Endothelial cell of umbilical vein (primary cell): ENCODE measurements around the gene GULP1. TPM values are rescaled to one million over a fixed set of nuclear protein-coding genes. Genes with fewer than 3 reads are reported as not detected.

Experiments
- BruUV-seq: library from RNA; stranded (reverse); fragments of 400-500 nt; replicated peaks from 2 replicates; lab custom pipeline; 2021; lab: Mats Ljungman, UMichigan
- CTCF ChIA-PET: fragments of 300-600, 350-600 bp; sonication (Branson Sonifier 250); formaldehyde crosslinking; loops from one replicate; lab custom pipeline; 2021; ENCODE audit warnings: antibody characterized with exemption, inconsistent platforms; lab: Charles Lee
- POLR2A ChIA-PET: fragments of 300-600, 350-600 bp; sonication (Branson Sonifier 250); formaldehyde crosslinking; loops from one replicate; lab custom pipeline; 2021; ENCODE audit warnings: antibody characterized with exemption, inconsistent platforms; lab: Charles Lee
- DNase-seq: peaks from one replicate; pipeline ENCODE4 v3.0.0-alpha.2; 2011; ENCODE audit warnings: low read depth, low spot score
- FAIRE-seq: peaks from 2 replicates; lab custom pipeline; 2011; peaks lifted over from hg19 to GRCh38; lab: Jason Lieb, UNC
- H2AFZ ChIP-seq: 2 replicates; pipeline ENCODE4 v1.6.0; 2012; ENCODE audit warnings: low read depth, low read length, control low read depth, inconsistent platforms
- H3K27ac ChIP-seq: 2 replicates; pipeline ENCODE4 v1.5.1; 2011; ENCODE audit warnings: low read depth, mild to moderate bottlenecking, control low read depth, low read length, moderate library complexity; ENCODE audit not compliant: insufficient read depth
- H3K27me3 ChIP-seq, 2 experiments: 2 replicates each; pipeline versions ENCODE4 v1.6.0 to v1.6.1; 2011; ENCODE audit warnings: low read length in 2 of 2, mixed read lengths in 1 of 2; ENCODE audit not compliant: control insufficient read depth in 2 of 2, insufficient read depth in 2 of 2
- H3K36me3 ChIP-seq, 2 experiments: 2 replicates in 1 of 2; 3 replicates in 1 of 2; pipeline ENCODE4 v1.5.1; 2011; ENCODE audit warnings: low read length in 2 of 2, mild to moderate bottlenecking in 1 of 2, moderate library complexity in 1 of 2; ENCODE audit not compliant: control insufficient read depth in 2 of 2, insufficient read depth in 2 of 2; ENCODE audit errors: extremely low read depth in 1 of 2
- H3K4me1 ChIP-seq: 3 replicates; pipeline ENCODE4 v1.5.1; 2011; ENCODE audit warnings: mild to moderate bottlenecking, low read length; ENCODE audit not compliant: control insufficient read depth, insufficient read depth; ENCODE audit errors: extremely low read depth
- H3K4me2 ChIP-seq: 2 replicates; pipeline ENCODE4 v1.6.1; 2011; ENCODE audit warnings: low read length, control low read depth, mixed read lengths; ENCODE audit not compliant: insufficient read depth
- H3K4me3 ChIP-seq, 3 experiments: fragments of 200-600 bp in 1 of 3; sonication (generic), shearing (Covaris generic) in 1 of 3; replicated peaks in 1 of 3; 2 replicates each; pipeline ENCODE4 v1.5.1; 2011 to 2016; ENCODE audit warnings: control low read depth in 3 of 3, low read length in 3 of 3, mild to moderate bottlenecking in 2 of 3, inconsistent platforms in 1 of 3, low read depth in 1 of 3, moderate library complexity in 1 of 3; ENCODE audit not compliant: insufficient read depth in 1 of 3
- H3K79me2 ChIP-seq: 2 replicates; pipeline ENCODE4 v1.6.0; 2012; ENCODE audit warnings: low read length, inconsistent platforms; ENCODE audit not compliant: control insufficient read depth, insufficient read depth
- H3K9ac ChIP-seq: replicated peaks from 2 replicates; pipeline ENCODE3; 2011; ENCODE audit warnings: low read length, control low read depth; ENCODE audit not compliant: insufficient read depth; ENCODE audit errors: extremely low read depth
- H3K9me1 ChIP-seq: replicated peaks from 3 replicates; pipeline ENCODE4 v1.6.0; 2011; ENCODE audit warnings: mild to moderate bottlenecking, low read length; ENCODE audit not compliant: control insufficient read depth, insufficient read depth; ENCODE audit errors: extremely low read depth
- H3K9me3 ChIP-seq: replicated peaks from 2 replicates; pipeline ENCODE4 v1.5.1; 2012; ENCODE audit warnings: low read length, inconsistent platforms; ENCODE audit not compliant: control insufficient read depth, insufficient read depth
- H4K20me1 ChIP-seq: replicated peaks from 2 replicates; pipeline ENCODE3; 2011; ENCODE audit warnings: mild to moderate bottlenecking, low read length; ENCODE audit not compliant: control insufficient read depth, insufficient read depth; ENCODE audit errors: extremely low read depth
- EZH2 ChIP-seq: IDR thresholded peaks from 2 replicates; pipeline ENCODE4 v1.6.1; 2012; ENCODE audit warnings: borderline replicate concordance, low read depth, mild to moderate bottlenecking, moderate library complexity, low read length, inconsistent platforms; ENCODE audit not compliant: severe bottlenecking
- FOS ChIP-seq: IDR thresholded peaks from 2 replicates; pipeline ENCODE4 v1.6.1; 2011; ENCODE audit warnings: mild to moderate bottlenecking, low read length, moderate library complexity, borderline replicate concordance; ENCODE audit not compliant: insufficient read depth
- GATA2 ChIP-seq: IDR thresholded peaks from 2 replicates; pipeline ENCODE4 v1.7.0; 2011; ENCODE audit warnings: low read depth, mild to moderate bottlenecking, moderate library complexity, mixed read lengths, low read length; ENCODE audit not compliant: insufficient read length, insufficient read depth
- JUN ChIP-seq: IDR thresholded peaks from 2 replicates; pipeline ENCODE4 v1.6.1; 2011; ENCODE audit warnings: borderline replicate concordance, low read depth; ENCODE audit not compliant: insufficient read length, insufficient read depth
- MAX ChIP-seq: IDR thresholded peaks from 2 replicates; pipeline ENCODE4 v1.6.1; 2011; ENCODE audit not compliant: insufficient read depth, insufficient read length
- MYC ChIP-seq: IDR thresholded peaks from one replicate; pipeline ENCODE4 v1.6.1; 2011; ENCODE audit warnings: mild to moderate bottlenecking, low read depth, low read length
- POLR2A ChIP-seq: IDR thresholded peaks from 2 replicates; pipeline ENCODE4 v1.6.1; 2012; ENCODE audit warnings: low read depth, mild to moderate bottlenecking, control low read depth, low read length
- POLR2AphosphoS5 ChIP-seq: IDR thresholded peaks from 2 replicates; pipeline ENCODE4 v1.6.1; 2012; ENCODE audit warnings: low read depth, mild to moderate bottlenecking, control low read depth, low read length, moderate library complexity; ENCODE audit not compliant: insufficient read depth
- dilution Hi-C: fragments of 300-500 bp; cut with MboI; formaldehyde crosslinking; loops from one replicate; pipeline ENCODE4 v1.15.0; 2019; ENCODE audit warnings: low sequenced_read_pairs; ENCODE audit not compliant: extremely low pct_ligation_motif_present
- intact Hi-C: fragments of 100-400 bp; cut with micrococcal nuclease; formaldehyde crosslinking; loops from one replicate; pipeline ENCODE4 v1.10.0; 2022
- polyA plus RNA-seq, 4 experiments: library from polyadenylated mRNA; depleted of rRNA in 3 of 4; stranded (reverse) in 3 of 4; unstranded in 1 of 4; fragments of >200 nt; gene quantifications; 2 replicates each; pipeline versions ENCODE4 v1.2.1 to v1.2.3, GENCODE V29; 2011 to 2012; ENCODE audit warnings: missing spikeins in 1 of 4
- total RNA-seq: library from RNA; stranded (reverse); gene quantifications from 2 replicates; pipeline ENCODE4 v1.2.3, GENCODE V29; 2021
- TF ChIP-seq, protein P1 (sequence below), 2 donors: IDR thresholded peaks; 1 replicate in 1 of 2; 2 replicates in 1 of 2; pipeline ENCODE4 v1.5.1; 2011; ENCODE audit warnings: low read length in 2 of 2, mild to moderate bottlenecking in 2 of 2, moderate library complexity in 2 of 2, control low read depth in 1 of 2, inconsistent platforms in 1 of 2, low read depth in 1 of 2; ENCODE audit not compliant: insufficient read depth in 1 of 2; ENCODE audit errors: extremely low read depth in 1 of 2

Gene GULP1
- total and polyA plus RNA-seq, 2 donors (not counting 3 experiments of a cell fraction or from before 2014, with no cell fraction given) = 24.4 to 53.8 TPM

- no TSS peak for BruUV-seq
- DNase-seq (no peak), FAIRE-seq (no peak)
Observed at GRCh38 chr2:188485496-188485895, 193.8 kb downstream of the GULP1 start.

DNA sequence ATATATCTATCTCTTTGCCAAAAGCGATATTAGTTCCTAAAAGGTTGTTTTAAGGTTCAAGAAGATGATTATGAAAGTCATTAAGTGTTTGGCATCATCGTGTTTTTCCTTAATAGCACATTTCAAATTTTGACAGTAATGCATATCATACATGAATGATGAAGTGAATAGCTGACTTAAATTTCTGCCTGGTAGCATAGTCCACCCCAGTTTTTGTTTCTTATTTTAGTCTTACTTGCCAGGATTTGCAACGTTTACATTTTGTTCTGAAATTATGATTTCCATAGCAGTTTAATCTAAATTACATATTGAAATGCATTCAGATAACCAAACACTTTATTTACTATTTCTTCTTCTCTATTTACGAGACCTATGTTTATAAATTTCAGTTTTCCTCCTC lies 201.1 kb downstream of the GULP1 start:
- BruUV-seq = no TSS peak
- TF ChIP-seq POLR2A = no peak
- TF ChIP-seq FOS = no peak
- TF ChIP-seq MAX = no peak
- TF ChIP-seq EZH2 = no peak
- no peak for TF ChIP-seq JUN
- TF ChIP-seq POLR2AphosphoS5 = no peak
- TF ChIP-seq MYC = no peak
- TF ChIP-seq, protein P1, sequence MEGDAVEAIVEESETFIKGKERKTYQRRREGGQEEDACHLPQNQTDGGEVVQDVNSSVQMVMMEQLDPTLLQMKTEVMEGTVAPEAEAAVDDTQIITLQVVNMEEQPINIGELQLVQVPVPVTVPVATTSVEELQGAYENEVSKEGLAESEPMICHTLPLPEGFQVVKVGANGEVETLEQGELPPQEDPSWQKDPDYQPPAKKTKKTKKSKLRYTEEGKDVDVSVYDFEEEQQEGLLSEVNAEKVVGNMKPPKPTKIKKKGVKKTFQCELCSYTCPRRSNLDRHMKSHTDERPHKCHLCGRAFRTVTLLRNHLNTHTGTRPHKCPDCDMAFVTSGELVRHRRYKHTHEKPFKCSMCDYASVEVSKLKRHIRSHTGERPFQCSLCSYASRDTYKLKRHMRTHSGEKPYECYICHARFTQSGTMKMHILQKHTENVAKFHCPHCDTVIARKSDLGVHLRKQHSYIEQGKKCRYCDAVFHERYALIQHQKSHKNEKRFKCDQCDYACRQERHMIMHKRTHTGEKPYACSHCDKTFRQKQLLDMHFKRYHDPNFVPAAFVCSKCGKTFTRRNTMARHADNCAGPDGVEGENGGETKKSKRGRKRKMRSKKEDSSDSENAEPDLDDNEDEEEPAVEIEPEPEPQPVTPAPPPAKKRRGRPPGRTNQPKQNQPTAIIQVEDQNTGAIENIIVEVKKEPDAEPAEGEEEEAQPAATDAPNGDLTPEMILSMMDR (IDR thresholded peaks at IDR 0.05; ENCODE audit: extremely low read depth in 1 of 2, insufficient read depth in 1 of 2, low read depth in 1 of 2, low read length in 2 of 2) = no peak
- no peak for TF ChIP-seq GATA2
- no peak for FAIRE-seq
- no peaks in the 10 kb centered on the region for H3K36me3 ChIP-seq
- ChIA-PET POLR2A (no interaction called here), CTCF (no interaction called here)
- H3K27ac ChIP-seq = no peak overlapping the region
- H3K9me1 ChIP-seq = no peaks in the 10 kb centered on the region
- H3K9me3 ChIP-seq = no peaks in the 10 kb centered on the region
- no peak overlapping the region for H3K4me2 ChIP-seq
- peaks cover 7% of the 10 kb centered on the region for H3K4me1 ChIP-seq
- H3K79me2 ChIP-seq = no peaks in the 10 kb centered on the region
- DNase-seq = no peak
- H4K20me1 ChIP-seq = peaks cover 4% of the 10 kb centered on the region
- no peaks in the 10 kb centered on the region for H3K27me3 ChIP-seq
- no peak overlapping the region for H3K9ac ChIP-seq
- dilution Hi-C loops = no loop called here
- no peak overlapping the region for H2AFZ ChIP-seq
- H3K4me3 ChIP-seq = no peak overlapping the region
- intact Hi-C loops = no loop called here

More at GRCh38 chr2:188485496-188485895, 193.8 kb downstream of the GULP1 start:
- H3K4me3 ChIP-seq = no peak overlapping the region
- intact Hi-C loops = no loop called here
- H3K27ac ChIP-seq = no peak overlapping the region
- H3K4me2 ChIP-seq = no peak overlapping the region
- no peak overlapping the region for H2AFZ ChIP-seq
- no peaks in the 10 kb centered on the region for H3K9me1 ChIP-seq
- H4K20me1 ChIP-seq = peaks cover 2% of the 10 kb centered on the region
- no peaks in the 10 kb centered on the region for H3K9me3 ChIP-seq
- dilution Hi-C loops = no loop called here
- no peaks in the 10 kb centered on the region for H3K79me2 ChIP-seq
- ChIA-PET CTCF (interaction anchor here (0.9 kb wide), 1 partner anchor 10 kb away, joined by 3 read pairs; no protein-coding TSS in a partner anchor), POLR2A (no interaction called here)
- no peaks in the 10 kb centered on the region for H3K27me3 ChIP-seq
- H3K4me1 ChIP-seq = no peaks in the 10 kb centered on the region
- no peaks in the 10 kb centered on the region for H3K36me3 ChIP-seq
- H3K9ac ChIP-seq = no peak overlapping the region
- no peak for TF ChIP-seq POLR2AphosphoS5
